Measurements from ENCODE around the gene TP53I11. TPM values are rescaled to one million over a fixed set of nuclear protein-coding genes. Genes with fewer than 3 reads are reported as not detected.

Gene TP53I11
- total and polyA plus RNA-seq, 2 experiments from 2014 or later, result 23.5 to 43.9 TPM

- Histone ChIP-seq H3K4me1 (ENCODE audit: insufficient read depth) (peaks cover 9% of the 10 kb centered on the region; the same call in 1 of the 2 replicates), H3K79me2 (replicated peaks; ENCODE audit: insufficient read depth) (no peaks in the 10 kb centered on the region), H3F3A (replicated peaks; ENCODE audit: low read depth) (0 out of 2 replicates have a peak, but pooled peaks cover 3% of the 10 kb centered on the region), H3K4me3 (no peak overlapping the region), H3K9me2 (ENCODE audit: insufficient read depth) (no peaks in the 10 kb centered on the region), H3K27ac (ENCODE audit: low read depth) (no peak overlapping the region), H3K36me3 (ENCODE audit: insufficient read depth) (no peaks in the 10 kb centered on the region), H3K27me3 (ENCODE audit: insufficient read depth) (no peaks in the 10 kb centered on the region), H4K20me1 (replicated peaks; ENCODE audit: insufficient read depth) (no peaks in the 10 kb centered on the region), H3K4me2 (no peak overlapping the region), H2AFZ (no peak overlapping the region)
- Mint-ChIP-seq H3K27ac (no peak overlapping the region), H3K4me3 (no peak overlapping the region), H3K36me3 (ENCODE audit: low read depth) (no peaks in the 10 kb centered on the region), H3K9me3 (no peaks in the 10 kb centered on the region), H3K4me1 (peaks cover 17% of the 10 kb centered on the region), H3K27me3 (ENCODE audit: insufficient read depth, low read depth, poor library complexity) (peaks cover 7% of the 10 kb centered on the region)
- no peak for ATAC-seq
- DNase-seq (ENCODE audit: low spot score), result no peak
- no peak for TF ChIP-seq ETS1 (IDR thresholded peaks at IDR 0.05)
- no peak for TF ChIP-seq ZNF114 (CRISPR knock-in tag; IDR thresholded peaks at IDR 0.05)
- no peak for TF ChIP-seq ZNF462 (CRISPR knock-in tag; IDR thresholded peaks at IDR 0.05)
- TF ChIP-seq REST (IDR thresholded peaks at IDR 0.05; ENCODE audit: unreplicated experiment), result no peak
- no peak for TF ChIP-seq JUNB (IDR thresholded peaks at IDR 0.05; ENCODE audit: unreplicated experiment)
- TF ChIP-seq POLR2AphosphoS5 (IDR thresholded peaks at IDR 0.05; ENCODE audit: low read depth), result no peak
- no peak for TF ChIP-seq EZH2 (IDR thresholded peaks at IDR 0.05; ENCODE audit: low read depth, unreplicated experiment)
These were observed 35.7 kb downstream of the TP53I11 start for GRCh38 chr11:44915004-44915403.

Measured in GM23338 (cell line).